NCI-H69 (cell line): ENCODE measurements around the gene CKS1B.
A peak's percentile ranks its signal among the peaks of the same experiment; 100 is the strongest.

Experiments used
- DNase-seq: peaks from one replicate; lab custom pipeline; 2025; lab: John Stamatoyannopoulos, UW

Gene CKS1B

DNA sequence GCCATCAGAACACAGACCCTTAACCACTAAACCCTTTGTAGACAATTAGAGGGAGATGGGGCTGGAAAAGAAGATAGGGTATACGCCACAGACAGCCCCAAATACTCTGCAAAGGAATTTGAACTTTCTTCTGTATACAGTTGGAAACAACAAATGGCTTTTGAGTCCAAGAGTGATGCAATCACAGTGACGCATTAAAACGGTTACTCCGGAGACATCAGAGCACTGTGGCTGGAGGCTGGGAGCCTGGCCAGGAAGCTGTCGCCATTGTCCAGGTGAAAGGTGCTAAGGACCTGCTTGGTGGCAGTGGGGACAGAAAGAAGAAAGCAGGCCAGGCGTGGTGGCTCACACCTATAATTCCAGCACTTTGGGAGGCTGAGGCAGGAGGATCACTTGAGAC, 12.8 kb downstream of the CKS1B start:
- DNase-seq, result no peak

GRCh38 chr1:154988058-154988954, 13.8 kb downstream of the CKS1B start:
- DNase-seq, result no peak

- no peak for DNase-seq
Measured at GRCh38 chr1:154989195-154989860, 14.8 kb downstream of the CKS1B start.

DNA sequence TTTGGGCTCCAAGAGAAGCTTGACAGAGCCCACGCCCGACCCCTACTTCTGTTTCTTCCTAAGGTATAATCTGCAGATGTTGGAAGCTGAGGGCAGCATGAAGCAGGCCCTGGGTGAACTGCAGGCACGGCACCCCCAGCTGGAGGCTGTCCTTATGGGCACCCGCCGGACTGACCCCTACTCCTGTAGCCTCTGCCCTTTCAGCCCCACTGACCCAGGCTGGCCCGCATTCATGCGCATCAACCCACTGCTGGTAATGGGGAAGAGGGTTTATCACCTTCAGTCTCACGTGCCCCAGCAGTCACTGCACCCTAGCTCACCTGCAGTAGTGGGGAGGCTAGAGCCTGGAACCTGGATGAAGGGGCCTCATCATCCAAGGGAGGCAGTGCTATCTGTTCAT, 15.8 kb downstream of the CKS1B start:
- DNase-seq, result no peak

DNA sequence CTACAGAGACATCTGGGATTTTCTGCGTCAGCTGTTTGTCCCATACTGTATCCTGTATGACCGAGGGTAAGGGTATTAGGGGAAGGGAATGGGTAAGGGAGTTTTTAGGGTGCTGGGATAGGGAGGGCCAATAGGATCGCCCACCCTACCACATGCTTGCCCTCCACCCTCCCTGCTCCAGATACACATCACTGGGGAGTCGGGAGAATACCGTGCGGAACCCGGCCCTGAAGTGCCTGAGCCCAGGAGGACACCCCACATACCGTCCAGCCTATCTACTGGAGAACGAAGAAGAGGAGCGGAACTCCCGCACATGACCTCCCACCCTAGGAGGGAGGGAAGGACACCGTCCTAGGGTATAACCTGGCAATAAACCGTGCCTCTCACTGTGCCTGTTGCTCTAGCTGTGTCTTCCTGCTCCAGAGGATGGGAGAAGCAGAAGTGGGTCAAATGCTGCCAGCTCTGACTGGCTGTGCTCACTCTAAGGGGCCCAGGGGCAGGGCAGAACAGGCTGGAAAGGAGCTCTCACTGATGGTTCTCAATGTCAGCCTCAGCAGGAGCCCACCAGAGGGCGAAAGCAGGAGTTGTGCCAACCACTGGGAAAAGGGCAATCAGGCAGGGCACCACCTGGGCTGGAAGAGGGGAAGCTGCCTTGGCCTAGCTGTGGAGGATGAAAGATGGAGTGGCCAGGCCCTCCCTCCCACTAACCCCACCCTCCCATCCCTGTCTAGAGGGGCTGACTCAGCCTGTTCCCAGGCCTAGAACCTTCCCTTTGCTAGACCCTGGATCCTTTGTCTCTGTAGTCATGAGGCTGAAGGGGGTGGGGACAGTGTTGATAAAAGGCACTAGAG, 18.5 kb downstream of the CKS1B start:
- DNase-seq, result peak; percentile 58

- no peak for DNase-seq
Measured at GRCh38 chr1:154993572-154994268, 19.2 kb downstream of the CKS1B start, which contains the start of gene LENEP. LENEP (plus strand) TSS chr1:154993586; CDS start chr1:154993608, 22 bp downstream.

DNA sequence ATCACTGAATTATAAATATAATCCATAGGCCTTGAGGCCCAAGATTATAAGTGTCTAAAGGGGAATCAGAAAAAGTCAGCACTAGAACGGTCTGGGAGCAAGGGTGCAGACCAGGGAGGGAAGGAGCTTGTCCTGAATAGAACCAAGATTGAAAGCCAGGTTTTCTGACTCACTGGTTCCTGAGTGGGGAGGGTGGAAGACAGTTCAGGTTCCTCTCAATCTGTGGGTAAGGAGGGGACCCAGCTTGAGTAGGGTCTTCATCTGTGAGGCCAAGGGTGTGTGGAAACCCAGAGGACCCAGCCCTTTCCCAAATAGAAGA, 19.7 kb downstream of the CKS1B start:
- DNase-seq, result no peak

GRCh38 chr1:154994591-154994990, 20.1 kb downstream of the CKS1B start:
- DNase-seq, result no peak

DNA sequence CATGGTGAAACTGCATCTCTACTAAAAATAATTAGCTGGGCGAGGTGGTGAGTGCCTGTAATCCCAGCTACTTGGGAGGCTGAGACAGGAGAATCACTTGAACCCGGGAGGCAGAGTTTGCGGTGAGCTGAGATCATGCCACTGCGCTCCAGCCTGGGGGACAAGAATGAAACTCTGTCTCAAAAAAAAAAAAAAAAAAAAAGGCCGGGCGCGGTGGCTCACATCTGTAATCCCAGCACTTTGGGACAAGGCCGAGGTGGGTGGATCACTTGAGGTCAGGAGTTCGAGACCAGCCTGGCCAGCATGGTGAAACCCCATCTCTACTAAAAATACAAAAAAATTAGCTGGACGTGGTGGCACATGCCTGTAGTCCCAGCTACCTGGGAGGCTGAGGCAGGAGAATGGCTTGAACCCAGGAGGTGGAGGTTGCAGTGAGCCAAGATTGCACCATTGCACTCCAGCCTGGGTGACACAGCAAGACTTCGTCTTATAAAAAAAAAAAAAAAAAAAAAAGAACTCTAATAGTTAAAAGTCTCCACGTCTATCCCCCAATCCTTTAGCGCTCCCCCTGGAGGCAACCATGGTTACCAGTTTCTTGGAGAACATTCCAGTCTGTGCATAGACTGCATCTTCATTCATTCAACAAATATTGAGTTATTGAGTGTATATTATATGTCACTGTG, 21.0 kb downstream of the CKS1B start:
- DNase-seq, result peak; percentile 45

DNA sequence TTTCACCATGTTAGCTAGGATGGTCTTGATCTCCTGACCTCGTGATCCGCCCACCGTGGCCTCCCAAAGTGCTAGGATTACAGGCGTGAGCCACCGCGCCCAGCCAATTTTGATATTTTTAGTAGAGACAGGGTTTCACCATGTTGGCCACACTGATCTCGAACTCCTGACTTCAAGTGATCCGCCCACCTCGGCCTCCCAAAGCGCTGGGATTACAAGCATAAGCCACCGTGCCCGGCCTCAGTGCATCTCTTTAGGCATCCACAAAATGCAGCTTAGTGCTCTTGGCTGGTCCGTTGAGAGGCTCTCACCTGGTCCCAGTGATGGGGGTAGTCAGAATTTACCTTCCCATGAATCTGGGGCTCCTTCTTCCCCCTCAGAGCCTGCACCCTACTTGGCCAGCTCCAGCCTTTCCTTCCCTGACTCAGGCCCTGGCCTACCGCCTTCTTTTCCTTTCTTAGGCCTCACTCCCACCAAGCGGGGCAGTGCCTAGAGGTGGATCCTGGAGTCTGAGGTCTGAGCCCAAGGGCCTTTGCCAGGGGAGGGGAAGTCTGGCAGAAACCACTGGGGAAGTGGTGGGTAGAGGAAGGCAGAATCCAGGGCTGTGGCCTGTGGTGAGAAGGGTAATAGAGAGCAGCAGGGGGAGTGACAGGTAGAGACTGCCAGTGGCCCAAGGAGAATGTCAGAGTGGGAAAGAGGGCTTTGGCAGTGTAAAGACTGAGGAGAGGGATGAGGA, 22.7 kb downstream of the CKS1B start:
- no peak for DNase-seq

DNA sequence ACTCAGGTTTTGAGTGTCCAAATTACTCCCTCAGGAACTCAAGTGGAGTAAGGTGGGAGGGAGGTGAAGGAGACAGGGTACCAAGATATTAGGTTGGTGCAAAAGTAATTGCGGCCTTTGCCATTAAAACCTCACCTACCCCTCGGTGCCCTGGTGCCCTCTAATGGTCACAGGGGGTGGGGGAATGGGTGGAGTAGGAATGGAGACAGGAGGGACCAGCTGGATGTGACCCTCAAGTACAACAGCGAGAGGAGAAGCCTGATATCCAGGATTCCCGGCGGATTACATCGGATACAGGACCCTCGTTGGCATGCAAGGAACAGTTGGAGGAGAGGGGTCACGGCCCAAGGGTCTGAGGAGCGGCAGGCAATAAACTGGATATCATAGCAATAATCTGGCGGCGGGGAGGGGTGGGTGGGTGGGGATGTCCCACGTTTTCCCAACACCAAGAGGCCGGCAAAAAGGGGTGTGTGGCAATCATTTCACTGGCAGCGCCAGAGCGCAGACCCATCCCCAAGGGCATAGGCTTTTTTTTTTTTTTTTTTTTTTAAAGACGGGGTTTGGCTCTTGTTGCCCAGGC, 23.8 kb downstream of the CKS1B start:
- DNase-seq, result no peak

- peak; percentile 84 for DNase-seq
Measured at GRCh38 chr1:154998818-154999570, 24.5 kb downstream of the CKS1B start.

DNA sequence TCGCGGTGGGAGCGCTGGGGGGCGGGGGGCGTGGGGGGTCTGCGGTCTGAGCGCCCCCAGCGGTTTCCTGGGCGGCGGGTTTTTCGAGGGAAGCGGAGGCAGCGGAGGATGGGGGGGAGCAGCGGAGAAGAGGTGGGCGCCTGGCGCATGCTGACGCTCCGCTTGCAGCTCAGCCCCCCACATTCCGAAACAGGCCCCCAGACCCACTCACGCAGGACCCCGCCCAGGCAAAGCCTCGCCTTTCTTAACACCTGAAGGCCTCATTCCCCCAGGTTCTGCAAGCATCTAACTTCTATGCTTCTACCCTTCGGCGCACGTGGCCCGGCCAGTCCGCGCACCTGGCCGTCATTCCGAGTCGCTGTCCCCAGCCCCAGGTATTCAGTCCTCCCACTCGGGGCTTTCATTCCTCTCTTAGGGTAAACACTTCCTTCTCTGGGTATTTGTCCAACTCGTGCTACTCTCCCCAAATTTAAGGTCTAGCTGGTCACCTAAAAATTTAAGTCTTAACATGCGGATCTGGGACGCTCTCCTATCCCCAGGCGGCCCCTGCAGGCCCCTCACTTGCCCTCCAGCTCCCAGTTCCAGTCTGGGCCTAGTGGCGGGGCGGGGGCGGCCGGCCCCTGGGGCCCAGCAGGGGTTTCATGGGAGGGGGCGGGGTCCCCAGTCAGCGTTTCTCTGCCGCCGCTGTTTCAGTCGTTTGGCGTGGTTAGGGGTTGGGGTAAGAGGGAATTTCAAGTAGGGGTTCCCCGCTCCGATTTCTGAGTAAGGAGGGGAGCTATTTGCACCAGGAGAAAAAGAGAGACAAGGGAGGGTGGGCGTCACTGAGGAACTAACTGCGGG, 25.3 kb downstream of the CKS1B start:
- DNase-seq, result peak; percentile 85

- no peak for DNase-seq
Measured at GRCh38 chr1:155000411-155000725, 25.9 kb downstream of the CKS1B start.

GRCh38 chr1:155000726-155001424, 26.4 kb downstream of the CKS1B start:
- DNase-seq, result peak; percentile 97

DNA sequence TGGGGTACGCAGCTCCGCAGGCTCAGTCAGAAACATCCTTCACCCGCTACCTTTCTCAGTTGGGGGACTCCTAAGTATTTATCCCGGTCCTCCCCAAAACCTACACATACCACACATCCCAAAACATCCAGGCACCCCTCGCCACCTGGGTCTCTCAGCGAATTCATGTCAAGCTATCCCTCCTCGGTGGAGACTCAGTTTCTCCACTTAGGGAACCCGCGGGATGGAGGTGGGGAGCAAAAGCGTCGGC, 26.9 kb downstream of the CKS1B start:
- no peak for DNase-seq

DNA sequence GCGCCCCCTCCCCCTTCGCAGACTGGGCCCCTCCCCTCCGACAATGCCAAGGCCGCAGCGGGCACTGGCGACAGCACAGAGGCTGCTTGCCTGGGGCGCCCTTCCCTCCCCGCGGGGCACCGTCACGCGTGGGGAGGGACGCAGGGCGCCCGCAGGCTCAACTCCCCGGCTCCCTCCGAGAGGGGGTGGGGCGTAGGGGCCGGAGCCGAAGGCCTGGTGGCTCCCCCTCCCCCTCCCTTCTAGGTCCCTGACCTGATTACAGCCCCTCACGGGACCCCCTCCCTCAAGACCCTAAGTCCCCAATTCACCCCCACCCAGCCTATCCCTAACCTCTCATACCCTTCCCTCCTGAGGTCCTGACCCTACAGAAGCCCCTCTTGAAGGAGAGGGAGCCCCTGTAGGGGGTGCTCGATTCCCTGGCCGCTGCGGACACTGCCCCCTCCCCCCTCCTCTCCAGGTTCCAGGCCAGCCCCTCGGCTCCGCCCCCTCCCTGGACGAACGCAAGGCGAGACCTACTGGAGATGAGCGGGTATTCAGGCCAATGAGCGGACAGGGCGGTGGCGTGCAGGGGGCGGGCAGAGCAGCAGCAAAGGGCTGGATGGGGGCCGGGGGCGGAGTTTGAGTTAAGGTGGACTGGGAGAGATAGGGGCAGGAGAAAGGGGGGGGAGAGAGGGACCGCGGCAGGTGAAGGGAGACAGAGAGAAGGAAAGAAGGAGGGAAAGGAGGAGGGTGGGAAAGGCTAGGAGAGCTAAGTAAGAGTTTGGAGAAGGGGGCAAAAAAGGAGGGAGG, 27.4 kb downstream of the CKS1B start:
- peak; percentile 100 for DNase-seq
